Loucy (cell line): Measurements from ENCODE around the gene RALGPS2.

Source experiments
- H2AFZ ChIP-seq: fragments of 200-600 bp; sonication (generic); 2 replicates; pipeline ENCODE4 v1.6.0; 2016; ENCODE audit warnings: antibody characterized with exemption, mild to moderate bottlenecking, low read length, moderate library complexity
- H3F3A ChIP-seq: fragments of 200-600 bp; 2 replicates; pipeline ENCODE4 v1.6.0; 2016; ENCODE audit warnings: antibody characterized with exemption, low read depth, mild to moderate bottlenecking
- H3K27me3 ChIP-seq: fragments of 200-600 bp; sonication (generic); 2 replicates; pipeline ENCODE4 v1.6.1; 2014; ENCODE audit warnings: low read length, mild to moderate bottlenecking; ENCODE audit not compliant: insufficient read depth, poor library complexity, severe bottlenecking
- H3K36me3 ChIP-seq: fragments of 200-600 bp; sonication (generic); 2 replicates; pipeline ENCODE4 v1.6.1; 2016; ENCODE audit warnings: low read length; ENCODE audit not compliant: insufficient read depth
- H3K4me1 ChIP-seq: fragments of 200-600 bp; sonication (generic); 2 replicates; pipeline ENCODE4 v1.5.1; 2014; ENCODE audit warnings: low read length, mild to moderate bottlenecking; ENCODE audit not compliant: insufficient read depth, poor library complexity, severe bottlenecking
- H3K4me2 ChIP-seq: fragments of 200-600 bp; sonication (generic); 2 replicates; pipeline ENCODE4 v1.6.0; 2014; ENCODE audit warnings: antibody characterized with exemption, low read length, low read depth, mild to moderate bottlenecking; ENCODE audit not compliant: poor library complexity, severe bottlenecking
- H3K4me3 ChIP-seq: fragments of 200-600 bp; sonication (generic); 2 replicates; pipeline ENCODE4 v1.5.1; 2014; ENCODE audit warnings: low read length, mild to moderate bottlenecking, mixed read lengths; ENCODE audit not compliant: poor library complexity, severe bottlenecking
- H3K79me2 ChIP-seq: fragments of 200-600 bp; sonication (generic); 2 replicates; pipeline ENCODE4 v1.6.1; 2014; ENCODE audit warnings: low read length; ENCODE audit not compliant: insufficient read depth
- H3K9ac ChIP-seq: fragments of 200-600 bp; sonication (generic); 2 replicates; pipeline ENCODE4 v1.6.0; 2014; ENCODE audit warnings: mild to moderate bottlenecking, low read depth, low read length, moderate library complexity; ENCODE audit not compliant: poor library complexity, severe bottlenecking
- H3K9me2 ChIP-seq: fragments of 200-600 bp; sonication (generic); replicated peaks from 2 replicates; pipeline ENCODE4 v1.6.1; 2016; ENCODE audit warnings: low read depth, low read length, mixed read lengths
- H3K9me3 ChIP-seq: fragments of 200-600 bp; sonication (generic); 2 replicates; pipeline ENCODE4 v1.6.1; 2014; ENCODE audit warnings: mild to moderate bottlenecking, antibody characterized with exemption, low read length, low read depth; ENCODE audit not compliant: insufficient read depth
- H4K20me1 ChIP-seq: fragments of 200-600 bp; sonication (generic); 2 replicates; pipeline ENCODE4 v1.6.0; 2014; ENCODE audit warnings: antibody characterized with exemption, low read length, mild to moderate bottlenecking; ENCODE audit not compliant: insufficient read depth, poor library complexity, severe bottlenecking
- EZH2phosphoT487 ChIP-seq: fragments of 200-600 bp; IDR thresholded peaks from 2 replicates; pipeline ENCODE4 v1.6.1; 2018; ENCODE audit warnings: antibody characterized with exemption, mild to moderate bottlenecking, moderate library complexity, borderline replicate concordance
- TF ChIP-seq, protein P1 (sequence below): fragments of 200-600 bp; sonication (generic); conservative IDR thresholded peaks from 2 replicates; pipeline ENCODE4 v1.5.1; 2014; ENCODE audit warnings: mild to moderate bottlenecking, antibody characterized with exemption, low read length

RALGPS2 gene

GRCh38 chr1:178723546-178723945, 1.5 kb upstream of the RALGPS2 start:
- Histone ChIP-seq H3K79me2 (no peaks in the 10 kb centered on the region; the same call in 1 of the 2 replicates), H3F3A (no peaks in the 10 kb centered on the region), H3K4me1 (peaks cover 18% of the 10 kb centered on the region), H2AFZ (no peak overlapping the region), H3K9me2 (no peaks in the 10 kb centered on the region), H3K27me3 (no peaks in the 10 kb centered on the region), H3K4me2 (no peak overlapping the region), H3K36me3 (no peaks in the 10 kb centered on the region), H3K4me3 (no peak overlapping the region), H4K20me1 (no peaks in the 10 kb centered on the region), H3K9ac (no peak overlapping the region), H3K9me3 (no peaks in the 10 kb centered on the region)
- TF ChIP-seq, protein P1, sequence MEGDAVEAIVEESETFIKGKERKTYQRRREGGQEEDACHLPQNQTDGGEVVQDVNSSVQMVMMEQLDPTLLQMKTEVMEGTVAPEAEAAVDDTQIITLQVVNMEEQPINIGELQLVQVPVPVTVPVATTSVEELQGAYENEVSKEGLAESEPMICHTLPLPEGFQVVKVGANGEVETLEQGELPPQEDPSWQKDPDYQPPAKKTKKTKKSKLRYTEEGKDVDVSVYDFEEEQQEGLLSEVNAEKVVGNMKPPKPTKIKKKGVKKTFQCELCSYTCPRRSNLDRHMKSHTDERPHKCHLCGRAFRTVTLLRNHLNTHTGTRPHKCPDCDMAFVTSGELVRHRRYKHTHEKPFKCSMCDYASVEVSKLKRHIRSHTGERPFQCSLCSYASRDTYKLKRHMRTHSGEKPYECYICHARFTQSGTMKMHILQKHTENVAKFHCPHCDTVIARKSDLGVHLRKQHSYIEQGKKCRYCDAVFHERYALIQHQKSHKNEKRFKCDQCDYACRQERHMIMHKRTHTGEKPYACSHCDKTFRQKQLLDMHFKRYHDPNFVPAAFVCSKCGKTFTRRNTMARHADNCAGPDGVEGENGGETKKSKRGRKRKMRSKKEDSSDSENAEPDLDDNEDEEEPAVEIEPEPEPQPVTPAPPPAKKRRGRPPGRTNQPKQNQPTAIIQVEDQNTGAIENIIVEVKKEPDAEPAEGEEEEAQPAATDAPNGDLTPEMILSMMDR: no peak
- no peak for TF ChIP-seq EZH2phosphoT487

GRCh38 chr1:178724376-178724727, 692 bp upstream of the RALGPS2 start:
- Histone ChIP-seq H3K9me3 (no peaks in the 10 kb centered on the region), H3K9me2 (no peaks in the 10 kb centered on the region), H3K4me2 (peak overlapping the region; percentile 93), H3K36me3 (no peaks in the 10 kb centered on the region), H3K27me3 (no peaks in the 10 kb centered on the region), H3K9ac (peak overlapping the region; percentile 72), H2AFZ (peak overlapping the region; percentile 99), H3K4me1 (peaks cover 18% of the 10 kb centered on the region), H3F3A (no peaks in the 10 kb centered on the region), H3K79me2 (no peaks in the 10 kb centered on the region; the same call in 1 of the 2 replicates), H4K20me1 (no peaks in the 10 kb centered on the region), H3K4me3 (peak overlapping the region; percentile 93)
- TF ChIP-seq EZH2phosphoT487: no peak
- TF ChIP-seq, protein P1: no peak

DNA sequence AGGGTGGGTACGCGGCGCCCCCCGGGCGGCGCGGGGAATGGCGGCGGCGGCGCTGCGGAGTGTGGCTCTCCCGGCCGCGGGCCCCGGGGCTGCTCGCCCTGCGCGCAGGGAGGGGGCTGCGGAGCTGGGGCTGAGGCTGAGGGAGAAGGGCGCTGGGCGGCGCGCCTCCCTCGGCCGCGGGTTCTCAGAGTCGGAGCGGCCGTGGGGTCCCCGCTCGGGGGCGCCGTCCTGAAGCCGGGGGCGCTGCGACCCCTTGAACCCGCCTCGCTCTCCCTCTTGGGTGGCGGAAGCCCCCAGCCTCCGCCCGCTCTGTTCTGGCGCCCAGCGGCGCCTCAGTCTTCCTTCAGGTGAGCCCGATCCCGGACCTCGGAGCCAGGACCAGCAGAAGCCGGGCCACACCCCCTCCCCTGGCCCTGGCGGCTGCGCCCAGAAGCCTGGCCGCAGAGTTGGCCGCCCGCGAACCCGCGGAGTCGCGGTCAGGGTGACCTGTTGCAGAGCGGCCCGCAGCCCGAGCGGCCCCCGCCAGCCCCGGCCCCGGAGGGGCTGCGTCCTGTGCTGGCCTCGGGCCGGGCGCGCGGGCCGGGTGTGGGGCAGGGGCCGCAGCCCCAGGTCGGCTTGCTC, 532 bp downstream of the RALGPS2 start:
- H3K4me3 ChIP-seq: peak overlapping the region; percentile 93
- H3K27me3 ChIP-seq: no peaks in the 10 kb centered on the region
- peak overlapping the region; percentile 74 for H3K4me2 ChIP-seq
- peaks cover 18% of the 10 kb centered on the region for H3K4me1 ChIP-seq
- TF ChIP-seq, protein P1: 0 out of 2 replicates have a peak, but pooled peaks have one; percentile 26
- no peak for TF ChIP-seq EZH2phosphoT487
- no peaks in the 10 kb centered on the region for H3K9me2 ChIP-seq
- no peaks in the 10 kb centered on the region; the same call in 1 of the 2 replicates for H3K79me2 ChIP-seq
- H3F3A ChIP-seq: no peaks in the 10 kb centered on the region
- H3K36me3 ChIP-seq: no peaks in the 10 kb centered on the region
- no peaks in the 10 kb centered on the region for H4K20me1 ChIP-seq
- H3K9ac ChIP-seq: peak overlapping the region; percentile 72
- H3K9me3 ChIP-seq: no peaks in the 10 kb centered on the region
- H2AFZ ChIP-seq: peak overlapping the region; percentile 83
